Karpas-422 (cell line): Measurements from ENCODE around the gene GOLGA6C. TPM values are rescaled to one million over a fixed set of nuclear protein-coding genes. Genes with fewer than 3 reads are reported as not detected.
"Not testable (repeated sequence)": the region's sequence is repeated elsewhere in the genome, so short reads cannot be mapped to it uniquely, and the experiment has no call there.

Experiments
- DNase-seq: peaks from one replicate; pipeline ENCODE4 v3.0.0-alpha.2; 2015
- H2AFZ ChIP-seq: fragments of 200-600 bp; sonication (generic); 2 replicates; pipeline ENCODE4 v1.6.1; 2014; ENCODE audit warnings: antibody characterized with exemption, low read length, mixed read lengths
- H3K27ac ChIP-seq: fragments of 200-600 bp; sonication (generic); 2 replicates; pipeline ENCODE4 v1.5.1; 2014; ENCODE audit warnings: mild to moderate bottlenecking, low read length, moderate library complexity
- H3K27me3 ChIP-seq: fragments of 200-600 bp; sonication (generic); 2 replicates; pipeline ENCODE4 v1.6.1; 2014; ENCODE audit warnings: low read length, mixed read lengths
- H3K36me3 ChIP-seq: fragments of 200-600 bp; sonication (generic); 2 replicates; pipeline ENCODE4 v1.6.1; 2014; ENCODE audit warnings: low read length, mixed read lengths; ENCODE audit not compliant: insufficient read depth
- H3K4me1 ChIP-seq: fragments of 200-600 bp; sonication (generic); 2 replicates; pipeline ENCODE4 v1.6.1; 2014; ENCODE audit warnings: mild to moderate bottlenecking, low read length, mixed read lengths
- H3K4me2 ChIP-seq: fragments of 200-600 bp; sonication (generic); 2 replicates; pipeline ENCODE4 v1.6.1; 2014; ENCODE audit warnings: low read length, low read depth, mild to moderate bottlenecking; ENCODE audit not compliant: poor library complexity, severe bottlenecking
- H3K4me3 ChIP-seq: fragments of 200-600 bp; sonication (generic); 2 replicates; pipeline ENCODE4 v1.5.1; 2014; ENCODE audit warnings: mild to moderate bottlenecking, antibody characterized with exemption, low read length, mixed read lengths
- H3K79me2 ChIP-seq: fragments of 200-600 bp; sonication (generic); 2 replicates; pipeline ENCODE4 v1.6.1; 2014; ENCODE audit warnings: mild to moderate bottlenecking, low read length, mixed read lengths
- H3K9ac ChIP-seq: fragments of 200-600 bp; sonication (generic); 2 replicates; pipeline ENCODE4 v1.6.0; 2014; ENCODE audit warnings: low read length
- H3K9me2 ChIP-seq: fragments of 200-600 bp; sonication (generic), shearing (Covaris generic); replicated peaks from 2 replicates; pipeline ENCODE4 v1.6.0; 2014; ENCODE audit warnings: mild to moderate bottlenecking, low read length, moderate library complexity; ENCODE audit not compliant: insufficient read depth
- H3K9me3 ChIP-seq: fragments of 300-700, 200-600 bp; sonication (generic); 2 replicates; pipeline ENCODE4 v1.6.1; 2014; ENCODE audit warnings: low read length, mixed read lengths
- H4K20me1 ChIP-seq: fragments of 200-600 bp; sonication (generic); 2 replicates; pipeline ENCODE4 v1.6.1; 2014; ENCODE audit warnings: mild to moderate bottlenecking, antibody characterized with exemption, low read length, low read depth; ENCODE audit not compliant: insufficient read depth
- total RNA-seq: library from RNA; depleted of rRNA; stranded (reverse); fragments of >200 nt; shearing (Covaris generic); gene quantifications from 2 replicates; pipeline ENCODE4 v1.2.3, GENCODE V29; 2014; ENCODE audit warnings: low replicate concordance

The GOLGA6C gene
- total RNA-seq, 1 experiment from 2014 or later: not detected

GRCh38 chr15:75293660-75294059, 35.5 kb downstream of the GOLGA6C start:
- H4K20me1 ChIP-seq, H3K79me2 ChIP-seq, H3K9me3 ChIP-seq, H3K9ac ChIP-seq, H2AFZ ChIP-seq, H3K4me1 ChIP-seq, H3K36me3 ChIP-seq, DNase-seq, H3K27ac ChIP-seq, H3K9me2 ChIP-seq, H3K27me3 ChIP-seq, H3K4me3 ChIP-seq, H3K4me2 ChIP-seq: not testable (repeated sequence)

DNA sequence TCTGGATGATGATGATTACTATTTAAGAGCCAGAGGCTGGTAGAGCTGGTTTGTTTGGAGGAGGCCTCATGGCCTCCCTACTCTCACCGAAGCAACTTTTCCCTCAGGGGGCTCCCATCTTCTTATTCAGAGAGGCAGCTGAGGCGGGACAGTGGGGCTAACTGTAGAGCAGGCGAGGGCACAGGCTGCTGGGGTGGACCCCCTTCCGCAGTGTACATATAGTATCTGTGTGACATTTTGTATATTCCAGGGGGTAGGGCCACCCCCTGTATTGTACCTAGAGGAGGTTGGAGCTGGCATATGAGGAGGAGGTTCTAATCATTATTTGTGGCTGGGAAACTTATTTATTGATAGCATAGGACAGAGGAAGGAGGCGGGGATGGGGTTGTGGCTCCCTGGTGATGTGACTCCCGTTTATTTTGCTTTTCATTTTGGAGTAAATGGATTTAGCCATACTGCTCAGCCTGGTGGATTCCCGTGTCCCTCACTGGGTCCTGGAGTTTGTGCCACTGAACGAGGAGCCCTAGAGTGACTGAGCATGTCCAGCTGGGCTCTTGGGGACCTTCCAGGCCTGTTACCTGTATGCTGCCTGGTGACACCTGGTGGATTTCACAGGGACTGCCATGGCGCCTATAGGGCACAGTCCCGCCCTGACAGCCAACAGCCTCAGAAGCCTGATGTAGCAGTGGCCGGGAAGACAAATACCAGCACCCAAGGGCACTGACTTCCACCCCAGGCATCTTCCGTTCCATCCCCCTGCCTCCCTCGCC, 40.6 kb downstream of the GOLGA6C start:
- H3K4me2 ChIP-seq, H3K27ac ChIP-seq, H2AFZ ChIP-seq, H3K9me3 ChIP-seq, H4K20me1 ChIP-seq, H3K9ac ChIP-seq, DNase-seq, H3K4me1 ChIP-seq, H3K36me3 ChIP-seq, H3K9me2 ChIP-seq, H3K27me3 ChIP-seq, H3K4me3 ChIP-seq, H3K79me2 ChIP-seq: not testable (repeated sequence)

DNA sequence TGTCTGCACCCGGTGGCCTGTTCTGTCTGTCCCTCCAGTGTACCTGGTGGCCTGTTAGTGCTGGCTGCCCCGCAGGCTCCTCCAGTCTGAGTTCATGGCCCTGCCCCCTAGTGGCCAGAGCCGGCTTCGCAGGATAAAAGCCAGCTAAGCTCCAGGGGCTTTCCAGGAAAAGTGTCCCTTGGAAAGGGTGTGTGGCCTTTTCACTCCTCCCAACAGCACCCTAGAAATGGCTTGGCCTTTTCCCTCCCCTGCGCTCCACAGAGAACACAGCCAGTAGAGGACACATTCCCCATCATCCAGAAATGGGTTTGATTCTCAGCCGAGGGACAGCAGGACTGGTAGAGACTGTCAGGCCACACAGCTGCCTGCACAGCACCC, 41.2 kb downstream of the GOLGA6C start:
- H3K4me2 ChIP-seq, H3K27me3 ChIP-seq, H4K20me1 ChIP-seq, H3K4me3 ChIP-seq, H3K4me1 ChIP-seq, H3K9me2 ChIP-seq, H3K27ac ChIP-seq, H3K9ac ChIP-seq, H3K79me2 ChIP-seq, H3K36me3 ChIP-seq, H2AFZ ChIP-seq, DNase-seq, H3K9me3 ChIP-seq: not testable (repeated sequence)

DNA sequence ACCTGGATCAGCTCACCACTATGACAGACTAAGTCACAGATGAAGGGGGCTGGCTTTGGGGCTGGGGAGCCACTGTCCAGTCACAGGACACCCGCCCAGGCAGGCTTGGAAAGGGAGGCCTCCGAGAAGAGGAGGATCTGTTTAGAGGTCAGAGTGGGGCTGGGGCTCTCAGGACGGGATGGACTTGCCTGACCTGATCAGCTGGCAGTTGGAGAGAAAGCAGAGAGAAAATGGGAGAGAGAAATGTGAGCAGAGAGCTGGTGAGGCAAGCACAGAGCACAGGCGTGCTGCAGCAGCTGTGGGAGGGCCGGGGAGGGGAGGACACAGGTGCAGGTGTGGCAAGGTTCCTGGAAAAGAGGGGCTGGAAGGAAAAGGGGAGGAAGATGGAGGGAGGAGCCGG, 41.9 kb downstream of the GOLGA6C start:
- H3K79me2 ChIP-seq, H3K27me3 ChIP-seq, H3K27ac ChIP-seq, H3K4me2 ChIP-seq, H3K36me3 ChIP-seq, H3K4me1 ChIP-seq, H3K9me3 ChIP-seq, H3K9me2 ChIP-seq, H3K9ac ChIP-seq, H3K4me3 ChIP-seq, H2AFZ ChIP-seq, DNase-seq, H4K20me1 ChIP-seq: not testable (repeated sequence)

- H4K20me1 ChIP-seq: no peaks in the 10 kb centered on the region
- DNase-seq: no peak
- no peak overlapping the region for H3K27ac ChIP-seq
- no peaks in the 10 kb centered on the region for H3K9me2 ChIP-seq
- no peak overlapping the region for H2AFZ ChIP-seq
- H3K4me1 ChIP-seq: no peaks in the 10 kb centered on the region
- no peak overlapping the region for H3K9ac ChIP-seq
- no peak overlapping the region for H3K4me2 ChIP-seq
- H3K79me2 ChIP-seq: no peaks in the 10 kb centered on the region
- no peaks in the 10 kb centered on the region for H3K27me3 ChIP-seq
- H3K36me3 ChIP-seq: no peaks in the 10 kb centered on the region
- no peaks in the 10 kb centered on the region for H3K9me3 ChIP-seq
- no peak overlapping the region for H3K4me3 ChIP-seq
Observed at GRCh38 chr15:75302318-75302717, 44.2 kb downstream of the GOLGA6C start.

DNA sequence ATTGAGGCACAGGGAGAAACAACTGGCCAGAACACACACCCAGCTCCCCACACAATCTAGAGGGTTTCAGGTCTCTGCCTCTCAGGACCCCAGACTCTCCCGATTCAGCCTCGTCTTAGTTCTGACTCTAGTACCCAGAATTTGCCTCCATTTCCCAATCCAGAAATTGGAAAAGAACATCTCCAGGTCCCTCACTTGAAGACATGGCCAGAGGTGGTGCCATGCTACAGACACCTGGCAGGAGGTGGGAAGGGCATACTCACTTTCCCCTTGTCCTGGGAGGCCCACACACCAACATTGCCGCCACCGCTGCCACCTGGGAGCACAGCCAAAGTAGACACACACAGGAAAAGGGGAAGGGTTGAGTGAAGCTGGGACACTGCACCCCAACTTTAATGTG, 44.6 kb downstream of the GOLGA6C start:
- DNase-seq, H3K4me2 ChIP-seq, H4K20me1 ChIP-seq, H2AFZ ChIP-seq, H3K4me1 ChIP-seq, H3K36me3 ChIP-seq, H3K9me2 ChIP-seq, H3K27me3 ChIP-seq, H3K4me3 ChIP-seq, H3K79me2 ChIP-seq, H3K9ac ChIP-seq, H3K9me3 ChIP-seq, H3K27ac ChIP-seq: not testable (repeated sequence)

GRCh38 chr15:75306188-75306587, 48.1 kb downstream of the GOLGA6C start:
- Histone ChIP-seq H3K79me2 (no peaks in the 10 kb centered on the region), H3K4me2 (no peak overlapping the region), H3K9me2 (no peaks in the 10 kb centered on the region), H3K4me3 (no peak overlapping the region), H3K36me3 (no peaks in the 10 kb centered on the region), H3K9ac (no peak overlapping the region), H4K20me1 (no peaks in the 10 kb centered on the region), H3K27me3 (no peaks in the 10 kb centered on the region), H2AFZ (no peak overlapping the region), H3K9me3 (no peaks in the 10 kb centered on the region), H3K27ac (no peak overlapping the region), H3K4me1 (no peaks in the 10 kb centered on the region)
- no peak for DNase-seq

DNA sequence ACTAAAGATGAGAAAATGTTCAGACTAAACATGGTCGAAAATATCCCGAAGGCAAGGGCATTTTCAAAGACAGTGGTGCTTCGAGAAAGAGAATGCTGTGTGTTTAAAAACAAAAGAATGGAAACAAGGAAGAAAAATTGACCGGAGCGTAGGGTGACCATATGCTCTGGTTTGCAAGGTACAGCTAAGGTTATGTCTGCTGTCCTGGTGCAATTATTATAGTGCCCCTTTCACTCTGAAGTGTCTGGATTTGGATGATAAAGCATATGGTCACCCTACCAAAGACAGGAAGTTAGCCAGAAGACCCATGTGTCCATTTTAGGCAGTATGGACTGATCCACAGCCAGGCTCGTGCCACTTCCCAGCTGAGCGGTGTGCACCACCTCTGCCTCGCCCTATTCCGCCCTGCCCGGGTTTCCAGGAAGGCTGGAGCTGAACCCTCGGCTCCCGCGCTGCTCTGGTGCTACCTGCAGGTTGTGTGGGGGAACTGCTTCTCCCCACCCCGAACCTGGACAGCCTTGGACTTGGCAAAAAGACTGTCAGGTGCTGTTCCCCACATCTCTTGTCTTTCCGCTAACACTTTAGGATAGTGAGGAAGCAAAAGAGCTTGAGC, 49.8 kb downstream of the GOLGA6C start:
- Histone ChIP-seq H3K36me3 (no peaks in the 10 kb centered on the region), H3K27me3 (no peaks in the 10 kb centered on the region), H3K79me2 (no peaks in the 10 kb centered on the region), H2AFZ (no peak overlapping the region), H3K9me2 (no peaks in the 10 kb centered on the region), H3K4me3 (no peak overlapping the region), H3K27ac (no peak overlapping the region), H3K9me3 (no peaks in the 10 kb centered on the region), H3K9ac (no peak overlapping the region), H3K4me1 (no peaks in the 10 kb centered on the region), H4K20me1 (no peaks in the 10 kb centered on the region), H3K4me2 (no peak overlapping the region)
- DNase-seq: peak; percentile 72
